Neural cell (in vitro differentiated cells): Measurements from ENCODE around the gene SNX6.

Experiments
- EP300 ChIP-seq: fragments of 450-650 bp; conservative IDR thresholded peaks from 2 replicates; pipeline ENCODE4 v1.6.1; 2014; ENCODE audit warnings: antibody characterized with exemption, mild to moderate bottlenecking, moderate library complexity; ENCODE audit not compliant: poor library complexity, severe bottlenecking
- MXI1 ChIP-seq: fragments of 450-650 bp; conservative IDR thresholded peaks from 2 replicates; pipeline ENCODE4 v1.6.1; 2014; ENCODE audit warnings: antibody characterized with exemption, mild to moderate bottlenecking; ENCODE audit not compliant: poor library complexity, severe bottlenecking
- TF ChIP-seq, protein P1 (sequence below): fragments of 450-650 bp; IDR thresholded peaks from 2 replicates; pipeline ENCODE4 v1.5.1; 2014; ENCODE audit warnings: antibody characterized with exemption, mild to moderate bottlenecking, moderate library complexity; ENCODE audit not compliant: poor library complexity, severe bottlenecking

- TF ChIP-seq, protein P1, sequence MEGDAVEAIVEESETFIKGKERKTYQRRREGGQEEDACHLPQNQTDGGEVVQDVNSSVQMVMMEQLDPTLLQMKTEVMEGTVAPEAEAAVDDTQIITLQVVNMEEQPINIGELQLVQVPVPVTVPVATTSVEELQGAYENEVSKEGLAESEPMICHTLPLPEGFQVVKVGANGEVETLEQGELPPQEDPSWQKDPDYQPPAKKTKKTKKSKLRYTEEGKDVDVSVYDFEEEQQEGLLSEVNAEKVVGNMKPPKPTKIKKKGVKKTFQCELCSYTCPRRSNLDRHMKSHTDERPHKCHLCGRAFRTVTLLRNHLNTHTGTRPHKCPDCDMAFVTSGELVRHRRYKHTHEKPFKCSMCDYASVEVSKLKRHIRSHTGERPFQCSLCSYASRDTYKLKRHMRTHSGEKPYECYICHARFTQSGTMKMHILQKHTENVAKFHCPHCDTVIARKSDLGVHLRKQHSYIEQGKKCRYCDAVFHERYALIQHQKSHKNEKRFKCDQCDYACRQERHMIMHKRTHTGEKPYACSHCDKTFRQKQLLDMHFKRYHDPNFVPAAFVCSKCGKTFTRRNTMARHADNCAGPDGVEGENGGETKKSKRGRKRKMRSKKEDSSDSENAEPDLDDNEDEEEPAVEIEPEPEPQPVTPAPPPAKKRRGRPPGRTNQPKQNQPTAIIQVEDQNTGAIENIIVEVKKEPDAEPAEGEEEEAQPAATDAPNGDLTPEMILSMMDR: no peak
- no peak for TF ChIP-seq EP300
- TF ChIP-seq MXI1: no peak
Measured at GRCh38 chr14:34610101-34610500, 19.8 kb downstream of the SNX6 start.
